ENCODE data around the gene DHX15. TPM values are rescaled to one million over a fixed set of nuclear protein-coding genes. Genes with fewer than 3 reads are reported as not detected.

The DHX15 gene
- total RNA-seq, 3 donors from 2014 or later (not counting 1 experiment from before 2014, with no cell fraction given) = 174 to 180 (median 179) TPM

DNA sequence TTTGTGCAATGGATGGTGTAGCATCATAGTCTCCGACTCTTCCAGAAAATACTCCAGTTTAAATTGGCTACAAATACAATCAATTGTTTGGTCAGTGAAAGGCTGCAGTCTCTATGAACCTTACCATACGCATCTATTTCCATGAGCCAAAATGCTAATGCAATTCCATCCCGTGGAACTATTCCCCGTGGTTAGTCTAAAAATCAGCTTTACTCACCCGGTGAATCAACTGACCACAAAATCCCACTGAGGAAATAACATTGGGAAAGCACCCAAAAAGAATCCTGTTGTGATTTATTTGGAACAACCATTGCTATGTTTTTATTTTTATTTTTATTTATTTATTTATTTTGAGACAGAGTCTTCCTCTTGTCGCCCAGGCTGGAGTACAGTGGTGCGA lies 87.1 kb downstream of the DHX15 start:
- H3K36me3 ChIP-seq (ENCODE audit: control insufficient read depth, insufficient read depth, low read length) = no peaks in the 10 kb centered on the region
- Mint-ChIP-seq H3K27ac (no peak overlapping the region), H3K27me3 (ENCODE audit: low read depth in 2 of 2) (peaks cover 0 to 7% of the 10 kb centered on the region in 2 donors), H3K9me3 (peaks cover 0 to under 1% of the 10 kb centered on the region in 2 donors), H3K4me1 (no peaks in the 10 kb centered on the region), H3K36me3 (no peaks in the 10 kb centered on the region), H3K4me3 (no peak overlapping the region)
- WGBS (ENCODE audit: insufficient coverage) = 90% methylated on average over 7 of the region's 7 CpGs
- no peak overlapping the region for H3K27ac ChIP-seq (ENCODE audit: low read length)
- H3K4me1 ChIP-seq (ENCODE audit: control insufficient read depth, insufficient read depth, low read length) = no peaks in the 10 kb centered on the region
- no peaks in the 10 kb centered on the region for H3K9me3 ChIP-seq (ENCODE audit: control insufficient read depth, insufficient read depth, low read length)
- intact Hi-C loops (cut with micrococcal nuclease) = no loop called here
- no peaks in the 10 kb centered on the region for H3K27me3 ChIP-seq (ENCODE audit: control insufficient read depth, insufficient read depth, low read length)
- no peak overlapping the region for H3K4me3 ChIP-seq (ENCODE audit: low read length)
- TF ChIP-seq, protein P1, sequence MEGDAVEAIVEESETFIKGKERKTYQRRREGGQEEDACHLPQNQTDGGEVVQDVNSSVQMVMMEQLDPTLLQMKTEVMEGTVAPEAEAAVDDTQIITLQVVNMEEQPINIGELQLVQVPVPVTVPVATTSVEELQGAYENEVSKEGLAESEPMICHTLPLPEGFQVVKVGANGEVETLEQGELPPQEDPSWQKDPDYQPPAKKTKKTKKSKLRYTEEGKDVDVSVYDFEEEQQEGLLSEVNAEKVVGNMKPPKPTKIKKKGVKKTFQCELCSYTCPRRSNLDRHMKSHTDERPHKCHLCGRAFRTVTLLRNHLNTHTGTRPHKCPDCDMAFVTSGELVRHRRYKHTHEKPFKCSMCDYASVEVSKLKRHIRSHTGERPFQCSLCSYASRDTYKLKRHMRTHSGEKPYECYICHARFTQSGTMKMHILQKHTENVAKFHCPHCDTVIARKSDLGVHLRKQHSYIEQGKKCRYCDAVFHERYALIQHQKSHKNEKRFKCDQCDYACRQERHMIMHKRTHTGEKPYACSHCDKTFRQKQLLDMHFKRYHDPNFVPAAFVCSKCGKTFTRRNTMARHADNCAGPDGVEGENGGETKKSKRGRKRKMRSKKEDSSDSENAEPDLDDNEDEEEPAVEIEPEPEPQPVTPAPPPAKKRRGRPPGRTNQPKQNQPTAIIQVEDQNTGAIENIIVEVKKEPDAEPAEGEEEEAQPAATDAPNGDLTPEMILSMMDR (IDR thresholded peaks at IDR 0.05) = no peak
- DNase-seq (no peak), ATAC-seq (no peak)

DNA sequence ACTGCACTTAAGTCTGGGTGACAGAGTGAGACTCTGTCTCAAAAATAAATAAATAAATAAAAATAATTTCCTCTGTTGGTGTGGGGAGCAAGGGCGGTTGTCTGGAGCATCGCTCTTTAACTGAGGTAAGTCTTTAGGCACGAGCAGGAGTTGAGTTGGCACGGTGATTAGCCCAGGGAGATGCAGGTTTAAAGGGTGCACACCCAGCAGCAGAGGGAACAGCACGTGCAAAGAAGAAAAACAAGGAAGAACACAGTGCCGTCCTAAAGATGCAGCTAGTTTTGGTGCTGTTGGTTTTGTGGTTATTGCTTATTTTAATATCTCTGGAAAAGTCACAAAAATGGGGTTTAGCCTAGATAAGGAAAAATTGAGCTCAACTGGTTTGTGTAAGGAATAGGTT lies 87.8 kb downstream of the DHX15 start:
- H3K9me3 ChIP-seq (ENCODE audit: control insufficient read depth, insufficient read depth, low read length) = no peaks in the 10 kb centered on the region
- no peaks in the 10 kb centered on the region for H3K27me3 ChIP-seq (ENCODE audit: control insufficient read depth, insufficient read depth, low read length)
- no peak overlapping the region for H3K4me3 ChIP-seq (ENCODE audit: low read length)
- no peaks in the 10 kb centered on the region for H3K4me1 ChIP-seq (ENCODE audit: control insufficient read depth, insufficient read depth, low read length)
- Mint-ChIP-seq H3K36me3 (no peaks in the 10 kb centered on the region), H3K9me3 (peaks cover 0 to 3% of the 10 kb centered on the region in 2 donors), H3K4me3 (no peak overlapping the region), H3K4me1 (no peaks in the 10 kb centered on the region), H3K27me3 (ENCODE audit: low read depth in 2 of 2) (peaks cover 0 to 9% of the 10 kb centered on the region in 2 donors), H3K27ac (no peak overlapping the region)
- intact Hi-C loops (cut with micrococcal nuclease) = no loop called here
- no peak for DNase-seq
- no peak for ATAC-seq
- H3K27ac ChIP-seq (ENCODE audit: low read length) = no peak overlapping the region
- WGBS (ENCODE audit: insufficient coverage) = 87% methylated on average over 6 of the region's 6 CpGs
- H3K36me3 ChIP-seq (ENCODE audit: control insufficient read depth, insufficient read depth, low read length) = no peaks in the 10 kb centered on the region
- TF ChIP-seq, protein P1 (IDR thresholded peaks at IDR 0.05) = no peak

DNA sequence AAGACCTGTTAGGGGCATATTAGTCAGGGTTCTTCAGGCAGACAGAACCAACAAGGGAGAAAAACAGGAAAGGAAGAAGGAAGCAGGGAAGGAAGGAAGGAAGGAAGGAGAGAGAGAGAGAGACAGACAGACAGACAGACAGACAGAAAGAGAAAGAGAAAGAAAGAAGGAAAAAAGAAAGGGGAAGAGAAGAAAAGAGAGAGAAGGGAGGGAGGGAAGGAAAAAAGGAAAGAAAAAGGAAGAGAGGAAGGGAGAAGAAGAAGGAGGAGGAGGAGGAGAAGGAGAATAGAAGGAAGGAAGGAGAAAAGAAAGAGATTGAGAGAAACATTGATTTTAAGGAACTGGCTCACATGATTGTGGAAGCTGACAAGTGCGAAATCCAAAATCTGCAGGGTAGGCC lies 89.0 kb downstream of the DHX15 start:
- no peak overlapping the region for H3K27ac ChIP-seq (ENCODE audit: low read length)
- H3K4me1 ChIP-seq (ENCODE audit: control insufficient read depth, insufficient read depth, low read length) = no peaks in the 10 kb centered on the region
- TF ChIP-seq, protein P1 (IDR thresholded peaks at IDR 0.05) = no peak
- no peak for ATAC-seq
- H3K27me3 Mint-ChIP-seq (ENCODE audit: low read depth in 2 of 2) = peaks cover 0 to 10% of the 10 kb centered on the region in 2 donors
- no peak overlapping the region for H3K4me3 Mint-ChIP-seq
- H3K27ac Mint-ChIP-seq = no peak overlapping the region
- DNase-seq = no peak
- intact Hi-C loops (cut with micrococcal nuclease) = no loop called here
- peaks cover 0 to 3% of the 10 kb centered on the region in 2 donors for H3K9me3 Mint-ChIP-seq
- no peak overlapping the region for H3K4me3 ChIP-seq (ENCODE audit: low read length)
- H3K36me3 ChIP-seq (ENCODE audit: control insufficient read depth, insufficient read depth, low read length) = no peaks in the 10 kb centered on the region
- no peaks in the 10 kb centered on the region for H3K27me3 ChIP-seq (ENCODE audit: control insufficient read depth, insufficient read depth, low read length)
- no peaks in the 10 kb centered on the region for H3K36me3 Mint-ChIP-seq
- H3K9me3 ChIP-seq (ENCODE audit: control insufficient read depth, insufficient read depth, low read length) = no peaks in the 10 kb centered on the region
- H3K4me1 Mint-ChIP-seq = no peaks in the 10 kb centered on the region
- 85% methylated on average over 1 of the region's 1 CpG for WGBS (ENCODE audit: insufficient coverage)

DNA sequence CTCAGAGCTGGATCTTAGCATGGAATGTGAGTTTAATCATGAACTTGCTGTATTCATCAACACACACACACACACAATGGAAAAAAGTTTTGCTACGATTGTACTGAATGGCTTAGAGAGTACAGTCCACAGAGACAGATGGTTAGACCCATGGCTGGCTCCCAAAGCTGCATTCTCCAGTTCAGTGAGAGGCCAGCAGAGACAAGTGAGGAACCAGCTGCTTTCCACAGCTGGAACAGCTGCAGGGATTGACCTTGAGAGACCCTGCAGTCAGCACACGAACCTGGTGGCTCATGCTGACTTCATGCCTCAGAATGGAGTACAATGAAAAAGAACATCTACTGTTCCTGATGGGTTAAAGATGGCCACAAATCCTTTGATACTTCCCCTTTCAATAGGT lies 94.5 kb downstream of the DHX15 start:
- H3K27ac Mint-ChIP-seq = no peak overlapping the region
- TF ChIP-seq, protein P1 (IDR thresholded peaks at IDR 0.05) = no peak
- Histone ChIP-seq H3K36me3 (ENCODE audit: control insufficient read depth, insufficient read depth, low read length) (no peaks in the 10 kb centered on the region), H3K27ac (ENCODE audit: low read length) (no peak overlapping the region), H3K27me3 (ENCODE audit: control insufficient read depth, insufficient read depth, low read length) (no peaks in the 10 kb centered on the region), H3K4me3 (ENCODE audit: low read length) (no peak overlapping the region), H3K4me1 (ENCODE audit: control insufficient read depth, insufficient read depth, low read length) (no peaks in the 10 kb centered on the region), H3K9me3 (ENCODE audit: control insufficient read depth, insufficient read depth, low read length) (no peaks in the 10 kb centered on the region)
- H3K9me3 Mint-ChIP-seq = peaks cover 0 to 3% of the 10 kb centered on the region in 2 donors
- H3K36me3 Mint-ChIP-seq = no peaks in the 10 kb centered on the region
- no peak for ATAC-seq
- DNase-seq = no peak
- intact Hi-C loops (cut with micrococcal nuclease) = no loop called here
- WGBS (ENCODE audit: insufficient coverage) = 82% methylated on average over 2 of the region's 2 CpGs
- peaks cover 0 to 5% of the 10 kb centered on the region in 2 donors for H3K4me1 Mint-ChIP-seq
- peaks cover 15 to 23% of the 10 kb centered on the region in 2 donors for H3K27me3 Mint-ChIP-seq (ENCODE audit: low read depth in 2 of 2)
- no peak overlapping the region for H3K4me3 Mint-ChIP-seq
